IPS-NIHi11 (cell line): ENCODE measurements around the gene PRR7.
A peak's percentile ranks its signal among the peaks of the same experiment; 100 is the strongest.
"Not testable (repeated sequence)": the region's sequence is repeated elsewhere in the genome, so short reads cannot be mapped to it uniquely, and the experiment has no call there.

ENCODE experiments used
- DNase-seq: peaks from one replicate; pipeline ENCODE4 v3.0.0; 2012; ENCODE audit warnings: mixed read lengths, low spot score

Gene PRR7

DNA sequence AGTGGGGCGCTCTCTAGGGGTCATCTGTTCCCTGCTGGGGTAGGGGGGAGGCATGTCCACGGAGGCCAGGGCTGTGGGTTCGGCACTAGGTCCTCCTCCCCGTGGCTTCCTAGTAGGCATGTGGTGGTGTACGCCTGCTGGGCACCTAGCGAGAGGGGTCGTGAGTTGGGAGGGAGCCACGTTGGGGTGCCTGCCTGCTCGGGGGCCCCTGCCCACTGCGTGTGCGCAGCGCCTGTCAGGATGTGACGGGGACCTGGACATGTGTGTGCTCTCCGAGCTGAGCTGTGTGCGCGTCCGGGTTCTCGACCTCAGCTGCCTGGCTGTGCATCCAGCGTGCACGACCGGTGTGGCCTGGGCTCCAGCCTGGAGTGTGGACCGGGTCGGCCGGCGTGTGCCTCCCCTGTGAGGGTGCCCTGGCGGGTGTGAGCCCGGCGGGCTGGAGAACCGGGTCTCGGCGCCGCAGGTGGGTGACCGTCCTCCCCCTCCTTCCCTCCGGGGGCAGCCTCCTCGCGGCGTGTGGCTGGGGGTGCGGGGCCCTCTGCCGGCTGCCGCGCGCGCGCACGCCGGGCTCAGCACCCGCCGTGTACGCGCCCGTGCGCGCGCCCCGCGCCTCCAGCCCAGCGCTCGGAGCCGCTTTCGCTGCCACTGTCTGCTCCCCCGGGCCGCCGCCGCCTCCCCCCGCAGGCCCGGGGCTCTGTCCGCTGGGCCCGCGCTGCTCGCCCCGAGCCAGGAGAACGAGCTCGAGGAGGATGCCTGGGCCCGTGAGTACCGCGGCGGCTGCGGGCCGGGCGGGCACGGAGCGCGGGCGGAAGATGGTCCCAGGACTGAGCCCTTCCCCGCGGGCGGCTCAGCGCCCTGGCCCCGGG is at the start of gene PRR7:
PRR7 (plus strand) TSS at position 615 of the 866 bp plus-strand sequence. CDS start 8,254 bp downstream, outside the sequence.
- DNase-seq = peak; percentile 91

- DNase-seq = no peak
Observed at GRCh38 chr5:177397875-177398390, 48.7 kb upstream of the PRR7 start.

- peak; percentile 63 for DNase-seq
Observed at GRCh38 chr5:177399997-177400868, 46.4 kb upstream of the PRR7 start, which contains the start of gene PFN3. TSS of gene PFN3 (minus strand) at chr5:177400661. CDS start at chr5:177400576, 85 bp downstream.

DNA sequence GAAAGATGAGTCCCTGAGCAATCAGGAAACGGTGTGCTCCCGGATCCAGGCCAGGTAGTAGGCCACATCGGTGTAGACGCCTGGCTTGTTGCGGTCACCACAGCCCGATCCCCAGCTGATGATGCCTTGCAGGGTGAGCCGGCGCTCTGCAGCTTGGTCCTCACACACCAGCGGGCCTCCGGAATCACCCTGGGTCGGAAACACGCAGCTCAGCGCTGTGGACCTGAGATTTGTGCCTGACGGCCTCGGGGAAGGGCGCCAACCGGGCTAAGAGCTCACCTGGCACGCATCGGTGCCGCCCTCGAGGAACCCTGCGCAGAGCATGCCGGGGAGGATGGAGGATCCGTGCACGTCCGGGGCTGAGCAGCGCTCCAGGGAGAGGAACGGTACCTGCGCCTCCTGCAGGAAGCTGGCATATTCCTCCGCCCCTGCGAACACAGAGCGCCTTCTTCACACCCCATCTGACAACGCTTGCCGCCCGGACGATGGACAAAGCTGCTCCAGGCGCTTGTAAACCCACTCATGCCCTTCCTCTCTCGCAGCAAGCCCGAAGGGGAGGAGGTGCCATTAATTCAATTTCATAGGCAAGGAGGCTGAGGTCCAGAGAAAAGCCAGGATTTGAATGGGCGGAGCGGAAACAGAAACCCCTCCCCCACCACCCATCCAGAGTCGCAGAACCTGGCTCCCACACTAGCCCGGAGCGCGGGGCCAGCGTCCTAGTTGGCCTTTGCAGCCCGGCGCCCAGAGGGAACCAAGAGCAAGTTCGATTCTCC is 44.2 kb upstream of the PRR7 start:
- DNase-seq = peak; percentile 90

DNA sequence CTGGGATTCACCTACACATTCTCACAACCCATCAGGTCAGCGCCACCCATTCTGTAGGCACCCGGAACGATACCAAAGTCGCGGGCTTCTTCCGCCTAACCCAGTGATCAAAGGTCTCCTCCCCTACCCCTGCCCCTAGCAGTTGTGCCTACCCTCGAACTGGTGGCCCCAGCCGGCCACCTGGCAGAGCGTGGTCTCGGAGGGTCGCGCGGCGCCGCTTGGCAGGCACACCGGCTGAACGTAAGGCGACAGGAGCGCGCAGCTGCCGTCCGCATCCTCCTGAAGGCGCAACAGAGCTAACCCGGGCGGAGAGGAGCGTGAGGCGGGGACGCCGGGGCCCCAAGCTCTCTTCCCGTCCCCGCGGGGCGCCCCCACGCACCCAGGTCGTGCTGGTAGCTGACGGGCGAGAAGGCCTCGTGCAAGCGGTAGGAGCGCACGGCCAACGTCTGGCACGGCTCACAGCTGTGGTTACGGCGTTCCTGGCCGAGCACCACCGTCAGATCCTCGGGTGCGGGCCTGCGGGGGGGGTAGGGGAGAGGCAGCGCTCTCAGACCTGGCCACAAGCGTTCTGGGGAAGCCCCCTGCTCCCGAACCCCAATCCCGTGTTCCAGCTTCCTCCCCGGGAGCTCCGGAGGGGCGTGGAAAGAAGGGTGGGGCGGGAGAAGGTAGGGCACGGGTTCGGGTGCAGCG is 43.4 kb upstream of the PRR7 start:
- DNase-seq = peak; percentile 50

DNA sequence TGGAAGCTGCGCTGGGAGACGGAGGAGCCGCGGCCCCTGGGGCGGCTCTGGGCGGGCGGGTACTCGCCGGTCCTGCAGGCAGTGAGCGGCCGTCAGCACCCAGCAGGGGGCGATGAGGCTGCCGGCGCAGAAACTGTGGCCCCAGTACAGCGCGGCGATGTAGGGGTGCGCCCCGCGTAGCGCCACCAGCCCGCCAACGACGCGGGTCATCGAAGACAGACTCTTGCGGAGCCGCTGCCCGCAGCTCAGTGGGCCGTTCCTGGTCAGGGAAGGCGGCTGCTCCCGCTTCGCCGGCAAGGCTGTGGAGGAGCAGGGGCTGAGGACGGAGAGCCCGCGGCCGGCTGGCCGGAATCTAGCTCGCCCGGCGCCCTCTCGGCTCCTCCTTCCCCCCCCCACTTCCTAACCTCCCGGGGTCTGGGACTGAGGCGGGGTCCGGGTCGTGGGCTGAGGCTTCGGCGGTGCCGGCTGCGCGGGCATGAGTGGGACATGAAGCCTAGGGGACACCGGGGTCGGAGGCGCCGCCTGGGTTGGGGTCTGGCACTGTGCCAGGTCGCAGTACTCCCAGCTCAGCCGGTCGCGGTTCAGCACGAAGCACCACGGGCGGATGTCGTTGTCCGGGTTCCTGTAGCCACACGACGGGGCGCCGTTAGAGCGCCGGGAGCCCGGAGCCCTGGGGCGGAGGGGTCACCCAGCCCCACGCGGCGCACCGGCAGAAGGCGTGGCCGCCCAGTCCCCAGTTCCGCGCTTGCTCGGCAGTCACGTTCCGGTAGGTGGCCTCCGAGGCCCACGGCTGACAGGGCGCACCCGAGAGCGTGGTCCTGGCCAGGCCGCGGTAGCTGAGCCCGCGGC is 42.6 kb upstream of the PRR7 start:
- DNase-seq = peak; percentile 87

DNA sequence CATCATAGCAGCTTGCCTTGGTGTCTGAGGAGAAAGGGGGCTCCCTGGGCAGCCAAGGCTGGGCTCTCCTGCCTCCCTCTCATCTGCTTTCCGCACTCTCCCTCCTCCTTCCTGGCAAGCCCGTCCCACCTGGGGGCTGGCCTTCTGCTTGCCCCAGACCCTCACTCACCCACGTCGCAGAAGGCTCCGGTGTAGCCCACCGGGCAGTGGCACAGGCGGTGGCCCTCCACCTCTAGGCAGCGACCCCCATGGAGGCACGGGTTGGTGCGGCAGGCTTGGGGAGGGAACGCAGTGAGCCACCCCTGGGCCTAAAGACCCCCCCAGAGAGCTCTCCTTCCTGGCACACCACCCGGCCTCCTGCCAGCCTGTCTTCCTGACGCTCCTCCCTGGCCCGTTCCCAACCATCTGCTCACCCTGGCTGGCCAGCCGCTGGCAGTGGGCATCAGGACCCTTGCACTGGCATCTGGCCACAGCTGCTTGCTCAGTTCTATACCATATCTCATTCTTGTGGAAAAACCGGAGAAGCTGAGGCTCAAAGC is 41.9 kb upstream of the PRR7 start:
- no peak for DNase-seq

- DNase-seq = no peak
Observed at GRCh38 chr5:177405312-177405711, 41.3 kb upstream of the PRR7 start.

DNA sequence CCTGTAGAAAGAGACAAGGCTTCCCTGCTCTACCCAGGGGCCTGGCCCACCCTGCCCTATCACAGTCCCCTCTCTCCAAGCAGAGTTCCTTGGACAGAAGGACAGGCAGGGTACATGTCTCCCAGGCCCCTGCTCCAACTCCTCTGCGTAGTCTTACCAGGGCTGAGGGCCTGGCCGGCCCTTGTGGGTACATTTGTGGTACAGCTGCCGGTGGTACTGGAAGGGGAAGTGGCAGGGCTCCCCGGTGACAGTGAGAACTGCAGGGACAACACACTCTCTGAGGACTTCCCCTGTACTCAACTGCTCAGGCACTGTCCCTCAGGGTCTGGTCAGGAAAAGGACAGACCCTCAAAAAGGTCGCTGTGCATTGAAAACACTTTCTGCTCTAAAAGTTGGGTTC is 40.8 kb upstream of the PRR7 start:
- no peak for DNase-seq

DNA sequence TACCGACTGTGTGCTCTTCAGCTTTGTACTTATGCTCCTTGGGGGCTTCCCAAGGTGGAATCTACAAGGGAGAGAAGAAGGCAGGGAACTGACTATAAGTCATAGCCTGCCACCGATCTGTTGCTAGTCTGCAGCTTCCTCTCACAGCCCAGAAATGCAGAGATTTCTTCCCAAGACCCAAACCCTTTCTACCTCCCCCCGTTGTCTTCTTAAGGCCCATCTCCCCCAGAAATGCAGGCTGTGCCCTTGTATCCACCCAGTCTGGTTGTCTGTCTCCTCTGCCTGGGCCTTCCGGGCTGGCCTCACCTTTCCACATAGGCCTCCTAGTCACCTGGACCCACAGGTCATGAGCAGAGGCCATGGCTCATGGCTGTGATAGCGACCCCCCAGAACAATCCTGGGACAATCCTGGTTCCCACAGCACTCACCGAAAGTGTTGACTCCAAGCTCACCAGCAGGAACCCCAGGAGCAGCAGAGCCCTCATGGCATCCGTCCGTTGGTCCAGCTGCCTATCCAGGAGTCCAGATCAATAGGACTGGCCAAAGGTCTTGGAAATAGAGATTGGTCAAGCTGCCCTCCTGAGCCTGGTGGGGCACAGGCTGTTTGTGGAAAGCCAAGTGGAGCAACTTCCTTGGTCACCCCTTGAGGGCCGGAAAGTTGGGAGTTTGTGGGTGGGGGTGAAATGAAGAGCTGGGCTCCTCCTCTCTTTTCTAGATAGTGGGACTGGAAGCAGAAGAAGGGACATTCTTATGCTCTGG is 37.4 kb upstream of the PRR7 start, which contains the start of gene F12:
F12 (minus strand) TSS at position 522 of the 759 bp plus-strand sequence; CDS start at position 485, 37 bp downstream.
- DNase-seq = no peak

DNA sequence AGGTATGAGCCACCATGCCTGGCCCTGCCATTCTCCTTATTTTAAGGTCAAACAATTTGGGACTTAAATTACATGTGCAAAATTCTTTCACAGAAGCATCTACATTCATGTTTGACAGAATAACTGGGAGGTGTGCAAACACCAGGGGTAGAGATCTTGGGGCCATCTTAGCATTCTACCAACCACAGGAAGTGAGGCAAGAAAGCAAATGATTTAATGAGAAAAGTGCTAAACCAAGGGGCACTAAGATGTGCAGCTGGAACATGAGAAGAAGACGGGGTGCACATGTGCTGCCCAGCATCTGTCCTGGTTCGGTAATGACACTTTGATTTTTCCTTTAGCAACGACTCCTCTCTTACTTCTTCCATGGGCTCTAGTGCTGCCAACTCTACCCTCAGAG is 36.0 kb upstream of the PRR7 start:
- no peak for DNase-seq

DNA sequence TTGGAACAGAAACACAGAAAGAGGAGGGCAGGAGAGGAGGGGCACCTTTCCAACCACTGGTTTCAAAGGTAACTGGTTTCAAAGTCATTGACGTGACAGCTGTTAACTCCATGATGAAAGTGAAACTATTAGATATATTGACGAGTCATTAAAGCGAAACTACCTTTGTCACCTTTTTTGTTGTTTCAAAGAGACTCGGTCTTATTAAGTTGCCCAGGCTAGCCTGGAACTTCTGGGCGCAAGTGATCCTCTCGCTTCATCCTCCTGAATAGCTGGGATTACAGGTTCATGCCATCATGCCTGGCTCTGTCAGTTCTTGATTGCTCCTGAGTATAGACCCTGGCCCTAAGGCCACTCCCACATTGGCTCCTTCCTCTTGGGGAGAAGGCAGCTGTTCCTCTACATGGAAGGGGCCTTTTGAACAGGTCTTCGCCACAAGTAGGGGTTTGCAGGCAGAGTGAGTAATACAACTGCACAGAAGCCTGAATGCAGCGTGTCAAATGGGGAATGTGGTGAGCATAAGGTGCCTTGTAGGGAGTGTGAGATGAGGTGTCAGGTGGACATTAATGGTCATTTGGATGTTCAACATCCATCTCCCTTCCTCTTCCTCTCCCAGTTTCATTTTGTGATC is 33.9 kb upstream of the PRR7 start:
- DNase-seq = no peak

DNA sequence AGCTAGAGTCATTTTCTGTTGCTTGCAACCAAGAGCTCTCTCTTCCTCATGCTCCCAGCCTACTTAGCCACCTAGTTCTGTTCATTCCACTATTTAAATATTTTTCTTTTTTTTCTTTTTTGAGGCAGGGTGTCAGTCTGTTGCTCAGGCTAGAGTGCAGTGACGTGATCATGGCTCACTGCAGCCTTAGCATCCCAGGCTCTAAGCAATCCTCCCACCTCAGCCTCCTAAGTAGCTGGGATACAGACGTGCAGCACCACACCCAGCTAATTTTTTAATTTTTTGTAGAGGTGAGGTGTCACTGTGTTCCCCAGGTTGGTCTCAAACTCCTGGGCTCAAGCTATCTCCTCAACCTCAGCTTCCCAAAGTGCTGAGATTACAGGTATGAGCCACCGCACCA is 32.1 kb upstream of the PRR7 start:
- DNase-seq = no peak

- not testable (repeated sequence) for DNase-seq
Observed at GRCh38 chr5:177417081-177417480, 29.5 kb upstream of the PRR7 start.

DNA sequence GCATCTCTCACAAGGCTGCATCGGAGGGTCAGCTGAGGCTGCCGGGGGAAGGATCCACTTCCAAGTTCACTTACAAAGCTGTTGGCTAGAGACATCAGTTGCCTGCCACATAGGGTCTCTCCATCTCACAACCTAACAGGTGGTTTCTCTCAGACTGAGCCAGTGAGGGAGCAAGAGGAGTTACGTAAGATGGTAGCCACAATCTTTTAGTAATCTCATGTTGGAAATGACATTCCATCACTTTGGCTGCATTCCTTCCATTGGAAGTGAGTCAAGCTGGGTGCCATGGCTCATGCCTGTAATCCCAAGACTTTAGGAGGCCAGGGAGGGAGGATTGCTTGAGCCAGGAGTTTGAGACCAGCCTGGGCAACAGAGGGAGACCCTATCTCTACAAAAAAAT is 27.6 kb upstream of the PRR7 start:
- no peak for DNase-seq

- not testable (repeated sequence) for DNase-seq
Observed at GRCh38 chr5:177420472-177420871, 26.1 kb upstream of the PRR7 start.

DNA sequence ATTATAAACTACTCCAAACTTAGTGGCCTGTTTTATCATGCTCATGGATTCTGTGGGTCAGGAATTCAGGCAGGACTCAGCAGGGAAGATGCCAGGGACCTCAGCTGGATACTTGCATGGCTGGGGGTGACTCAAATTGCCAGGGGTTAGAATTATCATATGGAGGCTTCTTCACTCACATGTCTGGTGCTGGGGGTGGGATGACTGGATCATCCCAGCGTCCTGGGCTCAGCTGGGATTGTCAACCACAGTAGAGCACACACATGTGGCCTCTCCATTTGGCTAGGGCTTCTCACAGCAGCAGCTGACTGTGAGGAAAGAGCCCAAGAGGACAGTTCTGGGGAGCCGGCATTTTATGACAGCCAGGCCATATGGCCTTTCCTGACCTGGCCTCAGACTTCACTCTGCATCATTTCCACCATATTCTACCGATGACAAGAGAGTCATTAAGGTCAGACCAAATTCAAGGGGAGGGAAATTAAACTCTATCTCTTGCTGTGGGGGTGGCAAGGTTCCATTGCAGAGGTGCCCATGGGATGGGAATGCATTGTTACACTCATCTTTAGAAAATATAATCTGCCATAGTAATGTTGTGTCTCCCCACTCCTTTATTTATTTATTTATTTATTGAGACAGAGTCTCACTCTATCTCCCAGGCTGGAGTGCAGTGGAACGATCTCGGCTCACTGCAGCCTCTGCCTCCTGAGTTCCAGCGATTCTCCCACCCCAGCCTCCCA is 25.4 kb upstream of the PRR7 start:
- no peak for DNase-seq

DNA sequence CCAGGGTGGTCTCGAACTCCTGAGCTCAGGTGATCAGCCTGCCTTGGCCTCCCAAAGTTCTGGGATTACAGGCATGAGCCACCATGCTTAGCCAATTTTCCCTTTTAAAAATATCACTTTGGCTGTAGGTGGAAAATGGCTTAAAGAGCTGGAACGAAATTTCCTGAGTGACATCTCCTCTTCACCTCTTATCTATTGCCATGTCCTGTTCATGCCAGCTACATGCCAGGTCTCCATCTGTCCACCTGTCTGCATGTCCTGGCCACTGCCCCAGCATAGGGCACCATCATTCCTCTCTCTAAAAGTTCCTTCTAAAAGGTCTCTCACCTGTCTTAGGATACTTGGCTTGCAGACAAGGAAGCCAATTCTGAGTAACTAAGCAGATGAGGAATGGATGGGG is 22.9 kb upstream of the PRR7 start:
- no peak for DNase-seq
